Embryonic facial prominence (tissue), 1 donor: ENCODE data around the gene MYBPH.

Source experiments
- DNase-seq: peaks from one replicate; pipeline ENCODE4 v3.0.0-alpha.2; 2016; ENCODE audit errors: extremely low spot score

MYBPH gene, protein sequence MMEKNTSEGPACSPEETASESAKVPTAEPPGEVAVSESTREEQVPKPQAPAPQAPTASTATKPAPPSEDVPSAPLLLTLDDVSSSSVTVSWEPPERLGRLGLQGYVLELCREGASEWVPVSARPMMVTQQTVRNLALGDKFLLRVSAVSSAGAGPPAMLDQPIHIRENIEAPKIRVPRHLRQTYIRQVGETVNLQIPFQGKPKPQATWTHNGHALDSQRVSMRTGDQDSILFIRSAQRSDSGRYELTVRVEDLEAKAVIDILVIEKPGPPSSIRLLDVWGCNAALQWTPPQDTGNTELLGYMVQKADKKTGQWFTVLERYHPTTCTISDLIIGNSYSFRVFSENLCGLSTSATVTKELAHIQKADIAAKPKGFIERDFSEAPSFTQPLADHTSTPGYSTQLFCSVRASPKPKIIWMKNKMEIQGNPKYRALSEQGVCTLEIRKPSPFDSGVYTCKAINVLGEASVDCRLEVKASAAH

GRCh38 chr1:203175237-203175826, at the start of gene MYBPH:
MYBPH (minus strand) TSS chr1:203175826; CDS start chr1:203175755, 71 bp downstream.
- no peak for DNase-seq

- no peak for DNase-seq
Observed at GRCh38 chr1:203225071-203225470, 49.4 kb upstream of the MYBPH start.

- no peak for DNase-seq
Observed at GRCh38 chr1:203223012-203223775, 47.6 kb upstream of the MYBPH start.

DNA sequence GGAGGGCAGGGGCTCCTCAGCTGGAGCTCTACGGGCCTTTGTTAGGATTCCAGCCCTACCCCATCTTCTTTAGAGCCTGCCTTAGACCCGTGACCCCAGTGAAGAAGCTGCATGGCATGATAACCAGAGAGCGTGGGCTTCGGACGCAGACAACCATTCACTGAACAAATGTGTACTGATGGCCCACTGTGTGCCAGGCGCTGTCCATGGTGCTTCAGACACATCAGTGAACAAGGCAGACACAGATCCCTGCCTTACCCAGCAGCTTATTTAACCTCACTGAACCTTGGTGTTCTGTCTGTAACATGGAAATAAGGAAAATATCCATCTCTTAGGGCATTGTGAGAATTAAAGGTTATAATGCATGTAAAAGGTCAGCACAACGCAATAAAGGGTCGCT, 44.3 kb upstream of the MYBPH start:
- no peak for DNase-seq

DNA sequence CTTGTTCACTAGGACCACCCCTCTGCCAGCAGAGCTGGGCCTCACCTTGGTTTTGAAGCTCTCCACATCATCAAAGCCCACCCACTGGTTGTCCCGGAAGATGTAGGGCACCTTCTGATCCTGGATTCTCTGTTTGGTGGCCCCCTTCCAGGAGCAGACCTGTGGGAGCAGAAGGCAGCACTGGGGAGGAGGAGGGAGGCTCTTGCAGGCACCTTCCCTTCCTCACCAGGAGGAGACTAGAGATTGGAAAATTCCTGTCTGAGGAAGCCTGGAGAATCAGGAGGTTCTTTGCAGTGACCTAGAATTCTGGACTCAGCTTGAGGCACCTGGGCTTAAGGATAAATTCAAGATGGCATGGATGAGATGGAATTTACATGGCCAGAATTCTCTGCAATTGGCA, 43.5 kb upstream of the MYBPH start:
- DNase-seq, result no peak

GRCh38 chr1:203217668-203218067, 42.0 kb upstream of the MYBPH start:
- DNase-seq, result no peak

DNA sequence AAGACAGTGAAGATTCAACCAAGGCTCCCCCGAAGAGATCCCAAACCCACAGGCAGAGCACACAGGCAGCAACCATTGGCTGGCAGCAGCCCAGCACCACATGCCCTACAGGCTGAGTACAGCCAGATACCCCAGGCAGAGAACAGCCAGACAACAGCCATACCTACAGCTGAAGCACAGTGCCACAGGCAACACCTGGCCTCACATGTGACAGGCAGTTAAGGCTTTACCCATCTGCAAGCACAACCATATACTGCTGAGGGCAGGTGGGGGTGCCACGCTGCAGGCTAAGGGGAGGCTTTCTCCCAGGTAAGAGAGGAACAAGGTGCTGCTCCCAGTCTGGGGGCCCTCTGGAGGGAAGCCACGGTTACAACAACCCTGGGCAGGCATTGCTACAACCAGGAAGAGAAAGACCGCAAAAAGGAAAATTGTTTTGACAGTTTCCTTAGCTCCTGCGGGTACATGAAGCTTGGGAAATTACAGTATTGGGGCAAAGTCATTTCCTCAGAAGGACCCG, 41.6 kb upstream of the MYBPH start:
- DNase-seq, result no peak

- DNase-seq, result peak; percentile 72
Observed at GRCh38 chr1:203216274-203217138, 40.9 kb upstream of the MYBPH start.

DNA sequence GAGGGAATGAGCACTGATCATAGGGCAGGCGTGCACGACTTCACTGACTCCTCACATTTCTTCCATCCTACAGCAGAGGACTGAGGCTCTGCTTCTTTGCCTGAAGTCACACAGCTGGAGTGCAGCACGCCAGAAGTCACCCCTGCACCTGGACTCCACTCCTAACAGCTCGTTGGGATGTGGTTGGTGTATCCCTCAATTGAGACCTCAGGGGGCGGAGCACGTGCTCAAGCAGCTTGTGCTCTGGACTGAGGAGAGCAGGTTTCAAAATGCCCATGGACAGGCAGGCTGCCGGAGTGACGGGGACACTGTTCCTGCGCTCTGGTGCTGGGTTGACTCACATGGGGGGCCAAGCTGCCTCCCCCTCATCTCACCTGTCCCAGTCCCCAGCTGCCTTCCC, 39.9 kb upstream of the MYBPH start:
- DNase-seq, result no peak

DNA sequence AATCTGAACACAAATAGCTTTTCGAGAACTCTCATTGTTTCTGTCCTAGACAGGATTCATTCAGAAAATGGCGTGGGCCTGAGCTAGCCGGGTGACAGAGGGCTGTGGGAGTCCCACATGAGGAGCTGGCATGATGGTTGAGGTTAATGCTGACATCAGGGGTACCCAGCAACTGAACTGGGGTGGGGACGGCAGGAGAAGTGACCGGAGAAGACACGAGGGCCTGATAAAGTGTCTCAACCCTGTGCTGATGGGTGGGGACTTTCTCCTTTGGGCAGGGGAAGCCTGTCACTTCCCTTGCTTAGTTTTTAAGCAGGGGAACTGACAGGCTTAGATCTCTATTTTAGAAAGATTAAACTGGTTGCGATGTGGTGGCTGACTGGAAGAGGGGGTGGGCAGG, 39.2 kb upstream of the MYBPH start:
- no peak for DNase-seq

DNA sequence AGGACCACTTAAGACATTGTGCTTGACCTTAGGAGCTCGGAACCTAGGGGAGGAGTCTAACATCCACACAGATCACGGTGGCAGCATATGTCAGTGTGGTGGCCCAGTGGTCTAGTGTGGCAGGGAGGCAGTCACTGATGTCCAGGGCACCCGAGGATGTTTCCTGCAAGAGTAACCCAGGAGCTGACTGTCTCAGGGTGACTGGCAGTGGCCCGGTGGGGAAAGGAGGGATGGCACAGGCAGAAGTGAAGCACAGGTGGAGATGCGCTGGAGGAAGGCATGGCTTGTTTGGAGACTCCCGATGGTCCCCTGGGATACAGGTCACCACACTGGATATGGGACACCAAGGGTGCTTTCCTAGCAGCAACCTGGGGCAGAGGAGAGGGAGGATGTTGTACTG, 37.5 kb upstream of the MYBPH start:
- no peak for DNase-seq

- no peak for DNase-seq
Observed at GRCh38 chr1:203211812-203212211, 36.2 kb upstream of the MYBPH start.

GRCh38 chr1:203210988-203211387, 35.4 kb upstream of the MYBPH start:
- no peak for DNase-seq

DNA sequence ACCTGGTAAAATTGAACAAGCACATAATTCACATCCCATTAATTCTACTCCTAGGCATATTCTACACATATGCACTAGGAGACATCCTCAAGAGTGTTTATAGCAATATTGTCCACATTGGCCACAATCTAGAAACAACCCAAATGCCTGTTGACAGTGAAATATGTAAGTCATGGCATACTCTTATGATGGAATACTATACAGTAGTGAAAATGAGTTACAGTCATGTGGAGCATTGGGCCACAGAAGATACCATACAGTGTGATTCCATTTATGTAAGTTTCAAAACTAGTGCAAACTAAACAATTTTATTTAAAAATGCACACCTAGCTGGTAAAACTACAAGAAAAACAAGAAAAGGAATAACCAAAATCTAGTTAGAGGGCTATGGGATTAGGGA, 34.7 kb upstream of the MYBPH start:
- DNase-seq, result no peak

DNA sequence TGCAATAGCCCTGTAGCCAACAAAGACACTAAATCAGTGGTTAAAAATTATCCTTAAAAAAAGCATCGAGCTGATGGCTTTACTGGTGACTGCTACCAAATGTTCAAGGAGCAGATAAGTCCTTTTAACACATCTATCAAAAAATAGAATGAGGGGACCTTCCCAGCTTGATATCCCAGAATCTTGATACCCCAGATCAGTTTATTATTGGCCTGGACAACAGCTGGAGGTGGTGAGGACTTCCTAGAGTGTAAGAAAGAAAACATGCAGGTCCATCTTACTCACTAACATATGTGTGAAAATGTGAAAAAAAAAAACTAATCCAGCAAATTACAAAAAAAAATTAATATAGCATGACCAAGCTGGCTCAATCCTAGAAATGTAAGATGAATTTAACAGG, 32.6 kb upstream of the MYBPH start:
- DNase-seq, result no peak

- DNase-seq, result no peak
Observed at GRCh38 chr1:203207751-203208150, 32.1 kb upstream of the MYBPH start.

DNA sequence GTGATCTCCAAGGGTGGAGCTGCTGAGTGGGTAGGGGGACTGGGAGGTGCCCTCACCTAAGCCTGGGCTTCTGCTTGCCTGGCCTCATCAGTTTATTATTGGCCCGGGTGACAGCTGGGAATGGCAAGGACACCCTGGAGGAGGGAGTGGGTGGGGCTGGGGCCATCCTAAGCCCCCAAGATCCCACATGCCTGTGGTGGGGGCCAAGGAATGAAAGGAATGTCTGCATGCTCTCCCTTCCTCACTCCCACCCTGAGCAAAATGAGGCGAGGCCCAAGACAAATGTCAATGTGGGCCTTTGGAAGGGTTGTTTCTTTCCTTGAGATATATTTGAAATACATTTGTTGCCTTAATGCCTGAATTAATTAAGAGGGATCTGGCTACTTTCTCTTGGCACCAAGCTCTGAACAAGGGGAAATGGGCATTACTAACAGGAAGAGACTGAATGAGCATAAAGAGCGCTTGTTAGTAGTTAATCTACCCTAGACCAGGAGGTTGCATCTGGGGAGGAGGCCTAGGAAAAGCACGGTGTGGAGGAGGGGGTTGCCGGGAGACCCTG, 30.6 kb upstream of the MYBPH start:
- no peak for DNase-seq

GRCh38 chr1:203204756-203205155, 29.1 kb upstream of the MYBPH start:
- no peak for DNase-seq

DNA sequence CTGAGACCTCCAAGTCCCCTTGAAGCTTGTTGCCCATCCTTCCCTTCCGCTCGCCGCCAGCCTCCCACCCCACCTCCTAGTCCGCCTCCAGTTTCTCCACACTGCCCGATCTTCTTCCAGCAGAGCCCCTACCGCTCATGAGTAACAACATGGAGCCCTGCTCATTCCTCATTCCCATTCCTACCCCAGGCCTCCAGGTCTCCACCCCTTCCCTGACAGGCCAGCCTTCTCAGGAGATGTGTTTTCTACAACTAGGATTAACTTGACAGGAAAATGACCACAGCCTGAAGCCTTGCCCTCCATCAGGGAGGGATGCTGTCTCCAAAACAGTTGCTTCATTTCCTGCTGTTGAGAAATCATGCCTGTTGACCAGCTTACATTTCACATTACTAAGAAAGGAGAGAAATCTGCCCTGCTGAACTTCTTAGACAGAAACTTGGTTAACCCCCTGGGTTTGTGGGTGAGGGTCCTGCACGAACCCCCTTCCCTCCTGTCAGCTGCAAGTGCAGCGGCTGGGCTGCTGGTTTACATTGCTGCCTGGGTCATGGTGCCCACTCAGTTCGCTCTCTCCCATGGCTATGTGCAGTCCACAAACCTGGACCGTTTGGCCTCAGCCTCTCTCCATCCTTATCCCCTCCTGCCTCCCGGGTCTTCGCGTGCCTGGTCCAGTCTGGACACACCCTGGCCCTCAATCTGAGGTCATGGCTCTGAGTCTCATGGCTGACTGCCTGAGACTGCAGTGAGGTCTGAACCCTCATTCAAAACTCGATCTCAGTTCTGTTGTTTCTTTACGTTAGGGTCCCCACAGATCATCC, 27.0 kb upstream of the MYBPH start:
- DNase-seq, result no peak

DNA sequence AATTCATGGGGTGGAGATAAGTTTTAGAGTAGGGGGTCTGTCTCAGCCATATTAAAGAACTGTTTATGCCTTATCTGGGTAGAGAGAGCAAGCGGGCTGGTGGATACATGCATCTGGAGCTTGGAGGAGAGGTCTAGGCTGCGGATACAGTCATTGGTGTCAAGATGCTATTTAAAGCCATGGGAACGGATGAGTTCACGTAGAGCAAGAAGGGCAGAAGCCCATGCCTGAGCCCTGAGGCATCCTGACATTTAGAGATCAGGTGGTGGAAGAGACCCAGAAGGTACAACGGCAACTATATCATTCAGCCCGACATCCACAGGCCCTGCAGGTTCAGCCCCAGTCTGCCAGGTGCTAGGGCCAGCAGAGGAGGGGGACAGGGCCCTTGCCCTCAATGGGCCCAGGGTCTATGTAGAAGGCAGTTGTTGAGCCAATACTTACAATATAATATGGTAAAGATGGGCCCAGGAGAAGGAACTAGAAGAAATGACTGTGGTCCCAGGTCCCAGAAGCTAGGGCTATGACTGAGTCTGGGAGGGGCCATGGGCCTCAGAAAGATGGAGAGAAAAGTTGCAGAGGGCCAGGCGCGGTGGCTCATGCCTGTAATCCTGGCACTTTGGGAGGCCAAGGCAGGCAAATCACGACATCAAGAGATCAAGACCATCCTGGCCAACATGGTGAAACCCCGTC, 26.0 kb upstream of the MYBPH start:
- DNase-seq, result no peak
